ENCODE results near the gene GDPD3.
A peak's percentile ranks its signal among the peaks of the same experiment; 100 is the strongest.
"Not testable (repeated sequence)": the region's sequence is repeated elsewhere in the genome, so short reads cannot be mapped to it uniquely, and the experiment has no call there.

Gene GDPD3

DNA sequence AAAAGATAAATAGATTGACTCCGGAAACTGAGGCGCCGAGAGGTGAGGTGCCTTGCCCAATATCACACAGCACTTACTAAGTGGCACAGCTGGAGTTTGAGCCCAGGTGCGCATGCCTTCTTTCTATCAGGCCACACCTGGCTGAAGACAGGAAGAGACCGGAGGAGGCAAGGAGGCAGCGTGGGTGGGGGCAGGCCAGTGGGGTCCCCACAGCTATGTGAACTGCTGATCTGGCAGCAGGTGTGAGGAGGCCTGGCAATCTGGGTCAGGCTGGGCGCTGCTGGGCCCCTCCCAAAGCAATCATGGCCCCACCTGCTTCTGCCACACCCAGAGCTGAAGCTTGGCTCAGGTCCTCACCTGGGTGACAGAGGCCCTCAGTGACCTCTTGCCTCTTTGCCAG lies 1.9 kb upstream of the GDPD3 start:
- no peak overlapping the region for H3K4me3 Mint-ChIP-seq
- H3K27me3 Mint-ChIP-seq (ENCODE audit: low read depth, poor library complexity): peaks cover 6% of the 10 kb centered on the region
- TF ChIP-seq, protein P1, sequence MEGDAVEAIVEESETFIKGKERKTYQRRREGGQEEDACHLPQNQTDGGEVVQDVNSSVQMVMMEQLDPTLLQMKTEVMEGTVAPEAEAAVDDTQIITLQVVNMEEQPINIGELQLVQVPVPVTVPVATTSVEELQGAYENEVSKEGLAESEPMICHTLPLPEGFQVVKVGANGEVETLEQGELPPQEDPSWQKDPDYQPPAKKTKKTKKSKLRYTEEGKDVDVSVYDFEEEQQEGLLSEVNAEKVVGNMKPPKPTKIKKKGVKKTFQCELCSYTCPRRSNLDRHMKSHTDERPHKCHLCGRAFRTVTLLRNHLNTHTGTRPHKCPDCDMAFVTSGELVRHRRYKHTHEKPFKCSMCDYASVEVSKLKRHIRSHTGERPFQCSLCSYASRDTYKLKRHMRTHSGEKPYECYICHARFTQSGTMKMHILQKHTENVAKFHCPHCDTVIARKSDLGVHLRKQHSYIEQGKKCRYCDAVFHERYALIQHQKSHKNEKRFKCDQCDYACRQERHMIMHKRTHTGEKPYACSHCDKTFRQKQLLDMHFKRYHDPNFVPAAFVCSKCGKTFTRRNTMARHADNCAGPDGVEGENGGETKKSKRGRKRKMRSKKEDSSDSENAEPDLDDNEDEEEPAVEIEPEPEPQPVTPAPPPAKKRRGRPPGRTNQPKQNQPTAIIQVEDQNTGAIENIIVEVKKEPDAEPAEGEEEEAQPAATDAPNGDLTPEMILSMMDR (IDR thresholded peaks at IDR 0.05): no peak
- H3K36me3 Mint-ChIP-seq (ENCODE audit: low read depth): peaks cover 30% of the 10 kb centered on the region
- no peak for DNase-seq
- H3K9me3 Mint-ChIP-seq: no peaks in the 10 kb centered on the region
- no peak overlapping the region for H3K27ac Mint-ChIP-seq
- H3K4me1 Mint-ChIP-seq: peaks cover 16% of the 10 kb centered on the region

DNA sequence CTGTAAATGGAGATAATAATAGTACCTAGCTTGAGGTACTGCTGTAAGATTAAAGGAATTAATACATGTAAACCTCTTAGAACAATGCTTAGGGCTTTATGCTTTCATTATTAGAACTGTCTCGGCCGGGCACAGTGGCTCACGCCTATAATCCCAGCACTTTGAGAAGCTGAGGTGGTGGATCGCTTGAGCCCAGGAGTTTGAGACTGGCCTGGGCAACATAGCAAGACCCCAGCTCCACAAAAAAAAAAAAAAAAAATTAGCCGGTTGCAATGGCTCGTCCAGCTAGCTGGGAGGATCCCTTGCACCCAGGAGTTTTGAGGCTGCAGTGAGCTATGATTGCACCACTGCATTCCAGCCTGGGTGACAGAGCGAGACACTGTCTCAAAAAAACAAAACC lies 1.5 kb upstream of the GDPD3 start:
- not testable (repeated sequence) for DNase-seq; H3K9me3 Mint-ChIP-seq; H3K27me3 Mint-ChIP-seq (ENCODE audit: low read depth, poor library complexity); H3K4me3 Mint-ChIP-seq; H3K27ac Mint-ChIP-seq
- peaks cover 26% of the 10 kb centered on the region for H3K36me3 Mint-ChIP-seq (ENCODE audit: low read depth)
- peaks cover 16% of the 10 kb centered on the region for H3K4me1 Mint-ChIP-seq

DNA sequence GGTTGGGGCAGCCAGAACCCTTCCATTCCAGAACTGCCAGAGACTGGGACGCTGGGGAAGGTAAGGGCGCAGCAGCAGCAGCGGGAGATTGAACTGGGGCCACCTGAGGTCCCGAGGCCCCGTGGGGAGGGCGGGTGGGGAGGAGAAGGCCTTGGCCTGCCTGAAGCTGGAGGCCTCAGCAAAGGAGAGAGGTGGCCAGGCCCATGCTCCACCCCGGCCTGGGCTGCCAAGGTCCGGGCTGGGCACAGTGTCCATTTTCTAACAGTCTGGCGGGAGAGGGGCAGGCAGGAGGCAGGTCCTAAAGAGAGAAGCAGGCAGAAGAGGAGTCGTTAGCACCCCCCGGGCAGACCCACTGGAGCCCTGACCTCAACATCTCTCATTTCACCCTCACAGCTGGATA lies 1.1 kb upstream of the GDPD3 start:
- TF ChIP-seq, protein P1 (IDR thresholded peaks at IDR 0.05): no peak
- Mint-ChIP-seq H3K27ac (no peak overlapping the region), H3K36me3 (ENCODE audit: low read depth) (peaks cover 22% of the 10 kb centered on the region), H3K4me1 (peaks cover 14% of the 10 kb centered on the region), H3K27me3 (ENCODE audit: low read depth, poor library complexity) (peaks cover 6% of the 10 kb centered on the region), H3K4me3 (no peak overlapping the region), H3K9me3 (no peaks in the 10 kb centered on the region)
- DNase-seq: no peak

DNA sequence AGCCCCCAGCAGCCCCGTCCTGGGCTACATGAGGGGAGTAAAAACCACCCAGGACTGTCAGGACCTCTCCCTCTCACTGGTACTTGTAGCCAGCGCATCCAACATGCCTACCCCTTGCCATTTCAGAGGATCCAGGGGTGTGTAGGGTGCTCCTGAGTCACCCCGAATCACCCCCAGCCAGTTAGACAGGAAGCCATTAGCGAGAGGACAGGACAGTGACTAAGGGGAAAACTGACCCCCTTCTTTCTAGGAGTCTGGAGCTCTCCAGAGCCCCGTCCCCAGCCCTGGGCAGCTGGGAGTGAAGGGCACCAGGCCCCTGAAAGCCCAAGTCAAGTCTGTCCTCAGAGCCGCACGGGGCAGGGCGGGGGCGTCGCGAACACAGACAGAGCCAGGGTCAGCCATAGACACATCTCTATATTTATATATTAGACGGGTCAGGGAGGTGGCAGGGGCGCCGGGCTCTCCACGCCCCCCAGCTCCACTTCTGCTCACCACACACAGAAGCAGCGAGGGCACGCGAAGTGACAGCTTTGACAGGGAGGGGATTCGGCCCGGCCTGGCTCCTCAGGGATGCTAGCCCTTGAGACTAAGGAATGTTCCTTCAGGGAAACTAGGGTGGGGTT lies 485 bp upstream of the GDPD3 start:
- Mint-ChIP-seq H3K27ac (peak overlapping the region; percentile 45), H3K36me3 (ENCODE audit: low read depth) (peaks cover 17% of the 10 kb centered on the region), H3K4me1 (peaks cover 11% of the 10 kb centered on the region), H3K9me3 (no peaks in the 10 kb centered on the region), H3K4me3 (no peak overlapping the region), H3K27me3 (ENCODE audit: low read depth, poor library complexity) (peaks cover 6% of the 10 kb centered on the region)
- TF ChIP-seq, protein P1 (IDR thresholded peaks at IDR 0.05): no peak
- no peak for DNase-seq

DNA sequence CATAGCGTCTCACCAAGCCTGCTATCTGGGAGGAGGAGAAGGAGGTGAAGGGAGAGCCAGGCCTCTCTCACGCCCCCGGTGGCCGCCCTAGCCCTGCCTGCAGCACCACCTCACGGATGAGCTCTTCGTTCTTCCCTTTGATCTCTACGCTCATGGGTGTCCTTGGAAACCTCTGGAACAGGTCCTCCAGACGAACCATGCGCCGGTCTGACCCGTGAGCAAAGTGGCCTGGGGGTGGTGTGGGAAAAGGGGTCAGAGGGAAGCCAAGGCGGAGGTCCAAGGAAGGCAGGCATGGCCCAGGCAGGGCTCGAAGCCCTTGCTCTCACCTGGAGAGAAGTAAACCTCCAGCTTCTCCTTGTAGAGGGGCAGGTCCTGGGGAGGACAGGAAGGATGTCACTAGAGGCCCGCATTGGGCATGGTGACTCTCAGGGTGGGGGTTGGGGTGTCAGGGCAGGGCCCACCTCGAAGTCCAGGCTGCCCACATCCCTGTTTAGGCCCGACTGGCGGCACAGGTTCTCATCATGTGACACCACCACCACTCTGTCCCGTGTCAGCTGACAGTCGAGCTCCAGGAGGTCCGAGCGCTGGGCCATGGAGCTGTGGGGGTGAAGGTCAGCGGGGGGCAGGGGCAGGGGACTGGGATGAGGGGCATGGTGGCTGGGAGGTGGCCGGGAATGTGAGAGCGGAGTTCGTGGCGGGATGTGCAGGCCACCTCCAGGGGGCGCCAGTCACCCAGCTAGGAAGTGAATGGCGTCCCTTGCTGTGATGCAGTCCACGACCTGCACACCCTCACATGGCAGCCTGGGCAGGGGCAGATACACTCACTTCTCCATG lies 923 bp downstream of the GDPD3 start:
- TF ChIP-seq, protein P1 (IDR thresholded peaks at IDR 0.05): peak; percentile 53
- peak overlapping the region; percentile 13 for H3K4me3 Mint-ChIP-seq
- H3K27ac Mint-ChIP-seq: peak overlapping the region; percentile 59
- H3K9me3 Mint-ChIP-seq: no peaks in the 10 kb centered on the region
- DNase-seq: peak; percentile 65
- H3K36me3 Mint-ChIP-seq (ENCODE audit: low read depth): peaks cover 21% of the 10 kb centered on the region
- H3K27me3 Mint-ChIP-seq (ENCODE audit: low read depth, poor library complexity): peaks cover 6% of the 10 kb centered on the region
- H3K4me1 Mint-ChIP-seq: peaks cover 11% of the 10 kb centered on the region

DNA sequence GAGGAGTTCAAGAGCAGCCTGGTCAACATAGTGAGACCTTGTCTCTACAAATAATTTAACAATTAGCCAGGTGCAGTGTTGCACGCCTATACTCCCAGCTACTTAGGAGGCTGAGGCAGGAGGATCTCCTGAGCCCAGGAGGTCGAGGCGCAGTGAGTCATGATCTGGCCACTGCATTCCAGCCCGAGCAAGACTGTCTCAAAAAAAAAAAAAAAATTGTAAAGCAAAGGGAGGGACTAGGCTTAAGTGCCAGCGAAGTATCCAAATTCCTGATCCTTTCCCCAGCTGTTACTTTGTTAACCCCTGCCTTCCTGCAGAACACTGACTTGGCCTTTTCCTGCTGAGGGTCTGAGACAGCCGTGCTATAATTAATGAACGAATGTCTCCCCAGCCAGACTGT lies 2.7 kb downstream of the GDPD3 start:
- Mint-ChIP-seq H3K9me3 (no peaks in the 10 kb centered on the region), H3K4me3 (no peak overlapping the region), H3K27me3 (ENCODE audit: low read depth, poor library complexity) (peaks cover 6% of the 10 kb centered on the region), H3K36me3 (ENCODE audit: low read depth) (peaks cover 33% of the 10 kb centered on the region), H3K4me1 (peaks cover 11% of the 10 kb centered on the region), H3K27ac (peak overlapping the region; percentile 88)
- DNase-seq: no peak
- TF ChIP-seq, protein P1 (IDR thresholded peaks at IDR 0.05): no peak

Measured in nephron progenitor cell (in vitro differentiated cells).